Erythroblast (primary cell): ENCODE results near the gene CCDC157.

ENCODE experiments used
- DNase-seq, 2 experiments: peaks; one replicate each; lab custom pipeline; 2025; lab: John Stamatoyannopoulos, UW
- GATA1 ChIP-seq: IDR thresholded peaks from 2 replicates; pipeline ENCODE4 v1.6.1; 2011; ENCODE audit warnings: low read depth, mild to moderate bottlenecking, control low read depth, low read length, moderate library complexity
- POLR2A ChIP-seq: IDR thresholded peaks from 2 replicates; pipeline ENCODE4 v1.6.1; 2011; ENCODE audit warnings: mild to moderate bottlenecking, low read length

The CCDC157 gene

GRCh38 chr22:30356449-30357235, at the start of gene CCDC157, which contains the start of gene SF3A1:
Gene CCDC157 (plus strand): TSS chr22:30357007. CDS start chr22:30366001, 8,994 bp downstream.
Gene SF3A1 (minus strand): TSS chr22:30356894. CDS start chr22:30356792, 102 bp downstream.
- TF ChIP-seq POLR2A (peak; percentile 94), GATA1 (no peak)
- peak; percentile 93 to 95 for DNase-seq

- no peak for DNase-seq
- no peak for TF ChIP-seq POLR2A
- TF ChIP-seq GATA1: no peak
These were observed 49.7 kb upstream of the CCDC157 start for GRCh38 chr22:30307041-30307574.

GRCh38 chr22:30308093-30308492, 48.7 kb upstream of the CCDC157 start:
- no peak for TF ChIP-seq GATA1
- no peak for DNase-seq

GRCh38 chr22:30308518-30309230, 48.1 kb upstream of the CCDC157 start:
- DNase-seq: no peak

GRCh38 chr22:30309951-30310741, 46.7 kb upstream of the CCDC157 start:
- no peak for DNase-seq
- TF ChIP-seq POLR2A: no peak
- no peak for TF ChIP-seq GATA1

More at GRCh38 chr22:30308518-30309230, 48.1 kb upstream of the CCDC157 start:
- TF ChIP-seq POLR2A: no peak
- no peak for TF ChIP-seq GATA1

GRCh38 chr22:30310881-30311771, 45.7 kb upstream of the CCDC157 start:
- DNase-seq: no peak
- TF ChIP-seq POLR2A (no peak), GATA1 (no peak)

- no peak for TF ChIP-seq POLR2A
- no peak for TF ChIP-seq GATA1
- DNase-seq: peak in 1 of 2 experiments; percentile 46
These were observed 44.8 kb upstream of the CCDC157 start for GRCh38 chr22:30312053-30312452.

GRCh38 chr22:30313527-30314363, 43.1 kb upstream of the CCDC157 start:
- TF ChIP-seq POLR2A (no peak), GATA1 (no peak)
- no peak for DNase-seq

GRCh38 chr22:30314915-30315314, 41.9 kb upstream of the CCDC157 start:
- TF ChIP-seq POLR2A (no peak), GATA1 (no peak)
- DNase-seq: no peak

GRCh38 chr22:30315962-30316576, 40.7 kb upstream of the CCDC157 start:
- TF ChIP-seq POLR2A (no peak), GATA1 (no peak)
- DNase-seq: no peak

GRCh38 chr22:30317778-30318177, 39.0 kb upstream of the CCDC157 start:
- TF ChIP-seq POLR2A (no peak), GATA1 (no peak)
- no peak for DNase-seq
